HG02623 (cell line): ENCODE measurements around the gene AHDC1.
"Not testable (repeated sequence)": the region's sequence is repeated elsewhere in the genome, so short reads cannot be mapped to it uniquely, and the experiment has no call there.

Experiments used
- ATAC-seq: cut with Tn5 transposase; IDR thresholded peaks from one replicate; pipeline ENCODE4 v1.9.1; 2021; ENCODE audit warnings: moderate library complexity; ENCODE audit not compliant: unreplicated experiment

The AHDC1 gene

DNA sequence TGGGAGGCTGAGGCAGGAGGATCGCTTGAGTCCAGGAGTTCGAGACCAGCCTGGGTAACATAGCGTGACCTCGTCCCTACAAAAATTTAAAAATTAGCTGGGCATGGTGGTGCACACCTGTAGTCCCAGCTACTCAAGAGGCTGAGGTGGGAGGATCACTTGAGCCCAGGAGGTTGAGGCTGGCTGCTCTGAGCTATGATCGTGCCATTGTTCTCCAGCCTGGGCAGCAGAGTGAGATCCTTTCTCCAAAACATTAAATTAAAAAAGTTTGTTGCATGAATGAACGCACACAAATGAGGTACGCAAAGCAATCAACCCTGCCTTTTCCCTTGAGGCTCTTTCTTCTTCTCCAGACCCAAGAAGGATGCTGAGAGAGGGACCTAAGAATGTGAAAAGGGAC, 50.1 kb downstream of the AHDC1 start:
- not testable (repeated sequence) for ATAC-seq

- ATAC-seq, result no peak
Observed at GRCh38 chr1:27552911-27553420, 51.0 kb downstream of the AHDC1 start.

DNA sequence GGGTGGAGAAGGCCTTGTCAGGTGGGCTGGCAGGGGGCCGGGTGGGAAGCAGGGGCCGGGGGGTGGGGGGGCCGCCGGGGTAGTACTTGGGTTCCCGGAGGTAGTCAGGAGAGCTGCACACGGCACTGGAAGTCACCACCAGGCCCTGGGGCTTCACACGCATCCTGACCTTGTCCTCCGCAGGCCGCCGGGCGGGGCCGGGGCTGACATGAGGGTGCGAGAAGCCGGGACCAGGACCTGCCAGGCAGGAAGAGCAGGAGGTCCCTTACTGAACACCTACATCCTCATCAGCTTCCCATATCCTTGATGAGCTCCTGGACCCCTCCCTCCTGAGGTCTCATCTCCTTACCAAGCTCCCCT, 52.0 kb downstream of the AHDC1 start:
- ATAC-seq, result no peak

- ATAC-seq, result no peak
Observed at GRCh38 chr1:27551170-27551952, 52.6 kb downstream of the AHDC1 start.

DNA sequence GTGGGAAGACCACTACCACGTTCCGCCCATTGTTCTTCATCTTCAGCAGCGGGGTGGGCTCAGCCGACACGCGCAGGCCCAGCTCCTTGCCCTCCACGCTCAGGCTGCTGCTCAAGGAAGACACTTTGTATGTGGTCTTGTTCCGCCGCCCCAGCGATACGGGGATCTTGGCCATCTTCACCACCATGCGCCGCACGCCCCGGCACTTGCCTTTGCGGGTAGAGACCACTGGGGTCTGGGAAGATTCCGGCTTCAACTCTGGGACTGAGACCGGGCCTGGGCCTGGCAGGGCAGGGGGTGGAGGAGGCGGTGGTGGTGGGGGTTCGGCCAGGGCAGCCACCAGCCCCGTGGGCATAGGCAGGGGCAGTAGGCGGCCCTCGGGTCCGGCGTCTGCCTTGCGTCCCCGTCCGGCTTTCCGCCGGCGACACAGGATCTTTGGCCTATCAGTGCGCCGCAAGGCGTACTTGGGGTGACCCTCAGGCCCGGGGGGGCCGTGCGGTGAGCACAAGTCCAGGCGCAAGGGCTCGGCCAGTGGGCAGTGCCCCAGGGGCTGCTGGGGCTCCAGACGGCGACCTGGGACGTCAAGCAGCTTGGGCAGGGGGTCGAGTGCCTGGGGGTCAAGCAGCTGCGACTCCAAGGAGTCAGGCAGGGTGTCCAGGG, 53.3 kb downstream of the AHDC1 start:
- no peak for ATAC-seq

DNA sequence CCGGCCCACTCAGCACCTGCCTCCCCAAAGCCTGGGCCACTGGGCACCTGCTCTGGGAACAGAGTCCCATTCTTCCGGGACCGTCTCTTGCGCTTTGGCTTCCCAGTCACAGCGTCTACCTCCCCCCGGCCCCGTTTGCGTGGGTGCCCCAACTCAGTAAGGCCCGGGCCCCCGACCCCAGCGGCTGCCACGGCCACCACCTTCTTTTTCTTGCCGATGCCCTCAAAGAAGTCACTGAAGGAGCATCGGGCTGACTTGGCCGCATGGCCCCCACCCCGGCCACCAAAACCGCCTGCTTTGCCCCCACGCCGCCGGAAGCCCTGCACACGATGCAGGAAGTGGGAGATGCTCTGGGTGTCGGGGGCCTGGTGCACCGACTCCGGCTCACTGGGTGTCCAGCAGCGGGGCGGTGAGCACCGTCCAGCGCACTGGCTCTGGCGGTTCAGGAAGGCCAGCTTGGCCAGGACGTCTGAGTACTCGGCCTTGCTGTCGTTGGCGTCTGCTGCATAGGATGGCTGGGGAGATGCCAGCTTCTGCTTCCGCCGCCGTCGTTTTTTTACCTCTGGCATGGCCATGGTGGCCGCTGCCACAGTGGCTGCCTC, 54.0 kb downstream of the AHDC1 start:
- no peak for ATAC-seq

DNA sequence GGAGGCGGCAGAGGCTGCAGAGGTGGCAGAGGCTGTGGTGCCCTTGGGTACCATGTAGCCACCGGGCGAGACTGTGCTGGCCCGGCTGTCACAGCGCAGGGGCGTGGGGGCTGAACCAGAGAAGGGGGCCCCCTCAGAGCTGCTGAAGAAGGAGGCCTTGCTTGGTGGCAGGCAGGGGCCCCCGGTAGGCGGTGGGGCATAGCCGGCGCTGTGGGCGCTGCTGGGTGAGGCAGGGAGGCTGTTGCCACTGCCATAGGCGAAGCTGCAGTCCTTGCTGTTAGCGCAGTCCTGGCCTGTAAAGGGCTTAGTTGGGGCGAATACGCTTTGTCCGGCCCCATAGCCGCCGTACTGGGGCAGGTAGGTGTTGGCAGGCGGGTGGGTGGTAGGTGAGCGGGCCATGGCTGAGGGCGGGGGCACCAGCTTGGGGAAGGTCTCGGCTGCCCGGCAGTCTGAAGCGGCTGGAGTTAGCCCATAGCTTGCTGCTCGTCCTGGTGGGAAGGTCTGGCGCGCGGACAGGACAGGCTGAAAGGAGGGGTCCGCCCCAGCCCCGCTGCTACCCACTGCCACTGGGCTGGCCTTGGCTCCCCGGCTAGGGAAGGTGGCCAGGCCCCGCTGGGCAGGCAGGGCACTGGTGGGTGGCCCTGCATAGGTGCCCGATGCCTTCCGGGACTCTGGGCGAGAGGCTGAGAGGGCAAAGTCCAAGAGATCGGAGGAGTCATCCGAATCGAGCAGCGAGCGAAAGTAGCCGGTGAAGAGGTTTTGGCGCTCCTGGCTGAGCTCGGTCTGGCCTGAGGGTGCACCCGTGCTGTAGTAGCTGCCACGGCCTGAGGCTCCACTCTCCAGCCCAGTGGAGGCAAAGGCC, 54.9 kb downstream of the AHDC1 start:
- ATAC-seq, result no peak

DNA sequence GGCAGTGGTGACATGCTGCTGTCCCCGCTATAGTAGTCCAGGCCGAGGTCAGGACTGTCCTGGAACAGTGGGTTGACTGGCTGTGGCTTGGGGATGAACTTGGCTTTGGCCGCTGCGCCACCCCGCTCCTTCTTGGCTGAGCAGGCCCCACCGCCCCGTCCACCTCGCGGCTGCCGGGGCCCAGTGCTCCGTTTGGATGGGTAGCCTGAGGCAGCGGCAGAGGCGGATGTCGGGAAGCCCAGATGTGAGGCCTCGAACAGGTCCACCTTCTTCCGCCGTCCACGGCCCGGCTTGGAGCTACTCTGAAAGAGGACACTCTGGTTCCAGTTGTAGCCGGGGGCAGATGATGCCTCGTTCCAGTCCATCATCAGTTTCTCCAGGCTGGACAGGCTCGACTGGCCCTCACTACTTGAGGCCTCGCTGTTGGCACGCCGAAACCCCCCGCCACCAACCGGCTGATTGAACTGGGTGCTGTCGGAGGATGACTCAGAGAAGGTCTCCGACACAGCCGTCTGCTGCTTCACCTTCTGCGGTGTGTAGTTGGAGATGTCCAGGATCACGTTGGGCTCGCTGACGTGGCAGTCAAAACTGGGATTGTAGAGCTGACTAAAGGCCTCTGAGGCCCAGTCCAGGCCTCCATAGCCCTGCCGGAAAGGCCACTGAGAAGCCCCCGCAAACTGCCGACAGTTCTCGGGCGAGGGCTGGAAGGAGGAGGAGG, 55.6 kb downstream of the AHDC1 start:
- no peak for ATAC-seq

DNA sequence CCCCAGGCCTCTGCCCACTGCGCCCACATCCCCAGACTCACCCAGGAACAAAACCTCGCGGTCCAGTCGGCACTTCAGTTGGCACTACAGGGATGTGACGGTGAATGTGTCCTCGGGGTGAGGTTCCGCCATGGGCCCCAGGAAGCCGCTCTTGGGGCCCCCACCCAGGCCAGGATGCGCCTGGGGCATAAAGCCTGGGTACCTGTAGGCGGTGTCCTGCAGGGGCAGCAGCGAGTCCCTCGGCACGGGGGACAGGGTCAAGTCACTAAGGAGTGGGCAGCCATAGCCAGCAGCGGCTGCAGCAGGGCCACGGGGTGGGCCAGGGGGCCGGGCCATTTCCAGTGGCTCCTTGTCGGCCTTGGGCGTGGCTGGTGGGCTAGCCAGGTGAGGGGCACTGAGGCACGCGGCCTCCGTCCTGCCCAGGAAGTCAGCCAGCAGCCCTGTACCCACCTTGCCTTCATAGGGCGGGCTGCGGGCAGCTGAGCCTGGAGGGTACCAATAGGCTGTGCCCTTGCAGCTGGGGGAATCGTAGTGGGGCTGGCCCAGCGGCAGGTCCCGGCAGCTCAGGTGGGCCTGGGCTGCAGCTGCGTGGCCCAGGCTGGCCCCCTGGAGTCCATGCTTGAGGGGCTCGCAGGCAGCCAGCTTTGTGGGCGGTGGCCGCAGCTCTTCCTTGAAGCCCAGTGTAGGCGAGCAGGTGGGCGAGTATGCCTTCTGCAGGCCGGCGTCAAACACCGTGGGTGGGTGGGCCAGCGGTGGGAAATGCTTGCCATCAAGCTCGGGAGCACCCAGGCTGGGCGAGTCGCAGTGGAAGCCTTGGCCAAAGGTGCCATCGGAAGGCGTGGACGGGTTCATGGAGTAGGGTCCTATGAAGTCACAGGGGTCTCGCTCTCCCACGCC, 56.5 kb downstream of the AHDC1 start:
- no peak for ATAC-seq

DNA sequence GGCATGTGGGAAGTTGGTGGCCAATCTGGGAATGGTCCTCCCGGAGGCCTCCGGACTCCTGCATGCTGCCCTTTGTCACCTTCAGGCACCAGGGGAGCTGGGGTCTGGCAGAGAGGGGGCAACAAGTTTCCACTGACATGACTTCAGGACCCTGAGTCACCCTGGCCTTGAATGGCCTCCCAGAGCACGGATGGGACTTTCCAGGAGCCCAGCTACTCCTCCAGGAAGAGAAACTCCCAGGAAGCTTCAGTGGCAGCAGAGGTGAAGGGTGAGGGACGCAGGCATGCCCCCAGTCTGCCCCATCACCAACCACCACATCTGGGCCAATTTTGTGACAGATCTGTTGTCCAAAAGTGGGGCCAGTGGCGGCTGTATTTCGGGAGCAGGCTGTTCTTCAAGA, 58.1 kb downstream of the AHDC1 start:
- ATAC-seq, result no peak

DNA sequence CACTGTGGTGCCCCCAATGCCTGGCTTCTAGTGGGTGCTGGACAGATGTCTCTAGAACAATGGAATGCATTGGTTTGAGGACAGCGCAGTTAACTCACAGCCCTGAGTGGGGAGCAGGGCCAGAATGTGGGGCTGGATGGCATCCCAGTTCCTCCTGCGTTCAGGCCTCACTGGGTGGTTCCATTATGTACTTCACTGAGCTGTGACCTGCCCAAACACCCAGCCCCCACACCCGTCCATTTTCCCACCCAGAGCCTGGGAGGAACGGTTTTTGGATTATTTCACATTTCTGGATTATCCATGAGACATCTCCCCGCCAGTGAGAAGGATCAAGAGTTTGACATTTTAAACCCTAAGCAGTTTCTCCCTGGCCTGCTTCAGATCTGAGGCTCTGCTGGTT, 58.7 kb downstream of the AHDC1 start:
- ATAC-seq, result no peak

- ATAC-seq, result no peak
Observed at GRCh38 chr1:27544834-27545233, 59.1 kb downstream of the AHDC1 start.

DNA sequence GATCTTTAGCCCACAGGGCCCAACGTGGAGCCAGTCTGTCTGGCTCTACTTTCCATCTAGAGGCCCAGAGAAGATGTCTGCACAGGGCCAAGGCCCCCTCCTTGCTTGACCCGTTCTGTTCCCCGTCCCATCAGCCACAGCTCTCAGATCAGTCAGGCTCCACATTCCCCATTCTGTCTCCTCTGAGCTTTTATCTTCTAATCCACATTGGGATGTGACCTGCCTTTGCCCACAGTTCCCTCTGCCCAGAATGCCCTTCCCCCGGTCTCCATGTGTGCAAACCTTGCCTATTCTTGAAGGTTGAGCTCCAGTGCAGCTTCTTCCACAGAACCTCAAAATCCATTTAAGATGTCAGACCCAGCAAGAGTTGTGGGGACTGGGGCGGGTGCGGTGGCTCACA, 60.7 kb downstream of the AHDC1 start:
- no peak for ATAC-seq

DNA sequence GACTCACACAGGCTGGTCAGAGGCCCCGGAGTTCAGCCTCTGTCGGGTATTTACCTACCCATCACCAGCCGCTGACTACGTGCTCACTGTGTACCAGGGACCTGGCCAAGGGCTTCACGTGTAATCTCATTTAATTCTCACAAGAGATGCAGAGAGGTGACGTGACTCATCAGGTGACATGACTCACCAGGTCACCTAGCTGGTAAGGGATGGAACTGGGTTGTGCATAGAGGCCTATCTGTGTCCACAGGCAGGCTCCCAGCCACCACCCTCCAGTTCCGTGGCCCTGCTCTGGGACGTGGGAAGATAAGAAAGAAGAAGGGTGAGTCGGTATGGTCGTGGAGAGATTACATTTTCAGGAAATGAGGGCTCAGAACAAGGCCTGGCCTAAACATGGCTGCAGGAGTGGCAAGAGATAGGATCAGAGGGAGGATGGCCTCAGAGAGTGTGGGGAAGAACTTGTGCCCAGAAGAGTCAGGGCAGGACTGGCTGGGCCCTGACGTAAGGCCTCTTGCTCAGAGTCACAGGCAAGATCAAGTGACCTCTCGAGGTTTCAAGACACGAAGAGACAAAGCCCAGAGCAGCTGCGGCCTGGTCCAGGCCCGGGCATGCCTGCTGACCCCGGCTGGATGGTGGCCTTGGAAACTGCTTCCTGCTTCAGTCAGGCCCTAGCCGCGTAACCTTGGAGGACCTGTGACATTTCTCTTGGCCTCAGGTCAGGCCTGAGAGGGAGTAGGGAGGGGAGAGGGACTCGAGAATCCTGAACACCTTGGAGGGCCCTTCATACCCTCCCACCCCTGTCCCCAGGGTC, 61.3 kb downstream of the AHDC1 start:
- ATAC-seq, result no peak

- ATAC-seq, result no peak
Observed at GRCh38 chr1:27539901-27540861, 63.8 kb downstream of the AHDC1 start.

DNA sequence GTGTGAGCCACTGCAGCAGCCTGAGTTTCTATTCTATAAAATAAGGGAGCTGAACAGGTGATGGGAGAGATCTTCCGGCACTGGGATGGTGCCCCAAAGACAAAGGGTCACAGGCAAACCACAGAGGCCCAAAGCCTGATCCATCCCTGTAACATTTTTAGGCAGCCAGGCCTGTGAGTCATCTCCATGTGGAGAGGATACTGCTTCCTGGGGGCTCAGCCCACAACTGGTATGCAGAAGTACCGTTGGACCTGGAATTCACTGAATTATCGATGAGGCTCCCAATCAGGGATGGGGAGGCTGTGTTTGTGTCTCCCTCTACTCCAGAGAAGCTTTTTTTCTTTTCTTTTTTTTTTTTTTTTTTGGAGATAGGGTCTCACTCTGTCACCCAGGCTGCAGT, 65.2 kb downstream of the AHDC1 start:
- ATAC-seq, result no peak

- not testable (repeated sequence) for ATAC-seq
Observed at GRCh38 chr1:27538305-27538676, 65.7 kb downstream of the AHDC1 start.

GRCh38 chr1:27536767-27537166, 67.2 kb downstream of the AHDC1 start:
- no peak for ATAC-seq
